ENCODE measurements around the gene MAFF.

MAFF gene

DNA sequence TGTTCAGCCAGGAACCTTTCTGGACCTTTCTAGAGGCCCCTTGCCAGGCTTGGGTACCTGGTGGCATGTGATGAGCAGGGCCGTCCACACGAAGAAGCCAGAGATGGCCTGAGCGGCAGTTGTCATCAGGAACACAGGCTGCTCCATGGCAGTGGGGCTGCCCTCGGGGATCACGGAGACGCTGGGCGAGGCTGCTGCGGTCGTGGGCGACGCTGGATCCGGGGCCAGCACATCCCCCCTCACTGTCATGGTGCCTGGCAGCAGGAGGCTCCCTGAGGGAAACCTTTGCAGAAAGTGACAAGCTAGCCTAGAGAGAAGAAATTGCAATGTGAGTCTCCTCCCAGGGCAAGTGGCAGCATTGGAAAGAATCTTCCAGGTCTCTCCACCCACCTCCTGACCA, 45.9 kb downstream of the MAFF start:
- H3K4me1 ChIP-seq (ENCODE audit: insufficient read depth, low read length) = peaks cover 19% of the 10 kb centered on the region
- H3K4me3 ChIP-seq (ENCODE audit: low read depth in 1 of 2, low read length in 2 of 2) = no peak overlapping the region
- no peak overlapping the region for H3K27ac ChIP-seq (ENCODE audit: low read depth, low read length)
- no peak overlapping the region for H3K9ac ChIP-seq (ENCODE audit: low read length)
- no peaks in the 10 kb centered on the region for H3K27me3 ChIP-seq (ENCODE audit: control insufficient read depth in 1 of 2, insufficient read depth in 2 of 2, low read length in 2 of 2)
- H3K9me3 ChIP-seq (ENCODE audit: low read length) = no peaks in the 10 kb centered on the region
- H3K36me3 ChIP-seq (ENCODE audit: insufficient read depth, low read length) = peaks cover 32% of the 10 kb centered on the region

DNA sequence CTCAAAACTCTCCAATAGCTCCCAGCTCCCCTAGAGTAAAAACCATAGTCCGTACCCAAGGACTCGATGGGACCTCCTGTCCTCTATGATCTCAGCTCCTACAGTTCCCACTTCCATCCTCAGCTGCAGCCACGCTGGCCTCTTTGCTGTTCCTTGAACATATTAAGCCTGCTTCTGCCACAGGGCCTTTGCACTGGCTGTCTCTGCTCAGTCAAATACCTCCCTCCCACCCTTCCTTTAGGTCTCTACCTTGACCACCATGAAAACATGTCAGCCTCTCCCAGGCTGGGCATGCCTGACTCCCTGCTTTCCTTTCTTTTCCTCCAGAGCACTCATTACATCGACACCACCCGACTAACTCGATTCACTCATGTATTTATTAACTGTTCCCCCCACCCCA, 46.5 kb downstream of the MAFF start:
- H3K4me1 ChIP-seq (ENCODE audit: insufficient read depth, low read length) = peaks cover 19% of the 10 kb centered on the region
- no peak overlapping the region for H3K27ac ChIP-seq (ENCODE audit: low read depth, low read length)
- no peak overlapping the region for H3K4me3 ChIP-seq (ENCODE audit: low read depth in 1 of 2, low read length in 2 of 2)
- no peaks in the 10 kb centered on the region for H3K27me3 ChIP-seq (ENCODE audit: control insufficient read depth in 1 of 2, insufficient read depth in 2 of 2, low read length in 2 of 2)
- H3K36me3 ChIP-seq (ENCODE audit: insufficient read depth, low read length) = peaks cover 30% of the 10 kb centered on the region
- H3K9me3 ChIP-seq (ENCODE audit: low read length) = no peaks in the 10 kb centered on the region
- H3K9ac ChIP-seq (ENCODE audit: low read length) = no peak overlapping the region

DNA sequence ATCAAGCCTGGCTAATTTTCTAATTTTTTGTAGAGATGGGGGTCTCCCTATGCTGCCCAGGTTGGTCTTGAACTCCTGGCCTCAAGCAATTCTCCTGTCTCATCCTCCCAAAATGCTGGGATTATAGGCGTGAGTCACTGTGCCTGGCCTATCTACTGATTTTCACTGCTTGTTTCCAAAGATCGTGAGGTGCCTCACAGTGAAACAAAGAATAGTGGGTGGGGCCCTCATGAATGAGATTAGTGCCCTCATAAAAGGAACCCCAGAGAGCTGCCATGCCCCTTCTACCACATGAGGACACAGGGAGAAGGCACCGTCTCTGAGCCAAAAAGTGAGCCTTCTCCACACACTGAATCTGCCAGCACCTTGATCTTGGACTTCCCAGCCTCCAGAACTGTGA, 47.5 kb downstream of the MAFF start:
- Histone ChIP-seq H3K4me1 (ENCODE audit: insufficient read depth, low read length) (peaks cover 19% of the 10 kb centered on the region), H3K27ac (ENCODE audit: low read depth, low read length) (no peak overlapping the region), H3K9me3 (ENCODE audit: low read length) (no peaks in the 10 kb centered on the region), H3K27me3 (ENCODE audit: control insufficient read depth in 1 of 2, insufficient read depth in 2 of 2, low read length in 2 of 2) (no peaks in the 10 kb centered on the region), H3K9ac (ENCODE audit: low read length) (no peak overlapping the region), H3K36me3 (ENCODE audit: insufficient read depth, low read length) (peaks cover 20% of the 10 kb centered on the region), H3K4me3 (ENCODE audit: low read depth in 1 of 2, low read length in 2 of 2) (no peak overlapping the region)

DNA sequence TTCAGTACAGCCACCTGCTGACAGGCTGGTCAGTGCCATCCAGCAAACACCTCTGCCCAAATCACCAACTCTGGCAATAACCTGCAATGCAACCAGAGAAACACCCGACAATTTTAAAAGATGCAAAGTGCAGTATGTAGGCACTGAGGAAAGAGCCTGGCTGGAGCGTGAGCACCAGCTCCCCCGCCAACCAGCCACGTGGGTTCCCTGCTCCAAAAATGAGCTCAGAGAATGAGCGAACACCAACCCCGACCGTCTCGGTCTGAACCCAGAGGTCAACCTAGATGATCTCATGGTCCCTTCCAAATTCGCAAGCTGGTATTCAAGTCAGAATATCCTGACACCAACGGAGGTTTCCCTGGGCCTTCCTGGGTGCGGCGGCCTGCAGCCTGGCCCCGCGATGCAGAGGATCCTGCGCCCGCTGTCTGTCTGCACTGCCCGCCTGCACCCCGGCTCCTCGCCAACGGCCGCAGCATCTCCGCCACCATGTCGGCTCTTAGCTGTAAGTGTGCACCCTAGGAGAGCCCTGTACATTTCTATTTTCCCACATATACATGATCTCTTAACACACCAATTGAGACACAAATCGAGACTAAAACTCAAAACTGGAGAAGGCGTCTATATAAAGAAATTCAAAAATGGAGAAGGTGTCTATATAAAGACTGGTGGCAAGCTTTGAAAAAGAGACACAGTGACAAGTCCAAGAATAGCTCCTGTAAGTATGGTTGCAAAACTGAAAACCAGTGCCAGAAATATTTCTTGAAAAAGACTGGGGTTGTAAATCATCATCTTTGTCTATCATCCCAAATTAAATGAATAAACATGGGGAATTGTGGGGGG, 48.2 kb downstream of the MAFF start:
- Histone ChIP-seq H3K9me3 (ENCODE audit: low read length) (no peaks in the 10 kb centered on the region), H3K9ac (ENCODE audit: low read length) (no peak overlapping the region), H3K27ac (ENCODE audit: low read depth, low read length) (no peak overlapping the region), H3K4me3 (ENCODE audit: low read depth in 1 of 2, low read length in 2 of 2) (no peak overlapping the region), H3K27me3 (ENCODE audit: control insufficient read depth in 1 of 2, insufficient read depth in 2 of 2, low read length in 2 of 2) (no peaks in the 10 kb centered on the region), H3K4me1 (ENCODE audit: insufficient read depth, low read length) (peaks cover 19% of the 10 kb centered on the region), H3K36me3 (ENCODE audit: insufficient read depth, low read length) (peaks cover 18% of the 10 kb centered on the region)

DNA sequence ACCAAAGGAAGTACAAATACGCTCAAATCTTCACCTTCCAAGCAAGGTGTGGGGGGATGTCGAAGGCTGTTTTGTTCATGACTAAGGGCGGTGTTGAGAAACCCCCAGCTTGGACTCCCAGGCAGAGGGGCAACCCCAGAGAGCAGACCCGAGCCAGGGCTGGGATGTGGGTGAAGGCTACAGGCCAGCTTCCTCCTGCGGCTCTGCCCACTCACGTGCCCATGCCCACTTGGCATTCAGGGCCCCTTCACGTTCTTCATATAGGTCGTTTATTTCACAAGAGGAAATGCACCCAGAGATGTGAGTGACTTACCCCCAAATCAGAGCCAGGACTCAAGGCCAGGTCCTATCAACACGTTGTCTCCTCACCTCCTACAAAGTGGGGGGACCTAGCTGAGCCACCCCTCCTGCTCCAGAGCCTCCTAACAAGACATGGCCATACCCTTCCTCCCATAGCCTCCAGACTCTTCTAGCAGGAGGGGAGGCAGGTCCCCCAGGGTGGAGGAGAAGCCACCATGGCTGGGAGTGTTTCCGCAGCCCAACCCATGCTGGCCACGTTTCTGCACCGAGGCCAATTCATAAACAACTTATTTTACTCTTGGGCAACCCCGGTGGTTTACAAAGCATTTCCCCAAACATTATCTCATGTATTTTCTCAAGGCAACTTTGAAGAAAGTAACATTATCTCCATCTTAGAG, 49.0 kb downstream of the MAFF start:
- H3K27ac ChIP-seq (ENCODE audit: low read depth, low read length) = no peak overlapping the region
- H3K4me3 ChIP-seq (ENCODE audit: low read depth in 1 of 2, low read length in 2 of 2) = no peak overlapping the region
- no peaks in the 10 kb centered on the region for H3K27me3 ChIP-seq (ENCODE audit: control insufficient read depth in 1 of 2, insufficient read depth in 2 of 2, low read length in 2 of 2)
- peaks cover 18% of the 10 kb centered on the region for H3K36me3 ChIP-seq (ENCODE audit: insufficient read depth, low read length)
- no peak overlapping the region for H3K9ac ChIP-seq (ENCODE audit: low read length)
- no peaks in the 10 kb centered on the region for H3K9me3 ChIP-seq (ENCODE audit: low read length)
- H3K4me1 ChIP-seq (ENCODE audit: insufficient read depth, low read length) = peaks cover 19% of the 10 kb centered on the region

DNA sequence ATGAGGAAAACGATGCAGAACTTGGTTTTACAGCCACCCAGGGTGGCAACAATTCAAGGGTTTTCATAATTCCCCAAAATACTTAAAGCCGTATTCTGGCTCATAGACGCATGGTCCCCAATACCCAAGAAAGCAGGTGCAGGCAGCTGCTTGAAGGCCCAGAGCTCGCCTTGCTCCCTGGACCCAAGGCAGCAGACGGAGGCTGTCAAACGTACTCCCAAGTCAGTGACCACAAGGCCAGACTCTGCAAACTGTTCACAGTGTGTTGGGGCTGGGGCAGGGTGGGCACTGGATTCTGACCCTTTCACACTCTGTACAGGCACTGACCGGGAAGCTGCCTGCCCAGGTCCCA, 49.5 kb downstream of the MAFF start:
- Histone ChIP-seq H3K27me3 (ENCODE audit: control insufficient read depth in 1 of 2, insufficient read depth in 2 of 2, low read length in 2 of 2) (no peaks in the 10 kb centered on the region), H3K27ac (ENCODE audit: low read depth, low read length) (no peak overlapping the region), H3K36me3 (ENCODE audit: insufficient read depth, low read length) (peaks cover 13% of the 10 kb centered on the region), H3K4me1 (ENCODE audit: insufficient read depth, low read length) (peaks cover 16% of the 10 kb centered on the region), H3K4me3 (ENCODE audit: low read depth in 1 of 2, low read length in 2 of 2) (no peak overlapping the region), H3K9me3 (ENCODE audit: low read length) (no peaks in the 10 kb centered on the region), H3K9ac (ENCODE audit: low read length) (no peak overlapping the region)

DNA sequence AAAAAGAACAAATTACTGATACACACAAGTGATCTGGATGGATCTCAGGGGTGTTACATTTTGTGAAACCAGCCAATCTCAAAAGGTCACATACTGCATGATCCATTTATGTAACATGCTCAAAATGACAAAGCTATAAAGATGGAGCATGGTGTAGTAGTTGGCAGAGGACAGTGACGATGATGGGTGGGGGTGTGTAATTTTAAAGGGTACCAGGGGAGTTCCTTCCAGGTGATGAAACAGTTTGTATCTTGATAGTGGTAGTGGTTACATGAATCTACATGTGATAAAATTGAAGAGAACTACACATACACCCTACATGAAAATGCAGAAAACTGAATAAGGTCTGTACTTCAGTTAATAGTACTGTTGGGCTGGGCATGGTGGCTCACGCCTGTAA, 53.9 kb downstream of the MAFF start:
- no peak overlapping the region for H3K4me3 ChIP-seq (ENCODE audit: low read depth in 1 of 2, low read length in 2 of 2)
- no peaks in the 10 kb centered on the region for H3K36me3 ChIP-seq (ENCODE audit: insufficient read depth, low read length)
- no peak overlapping the region for H3K27ac ChIP-seq (ENCODE audit: low read depth, low read length)
- peaks cover 41% of the 10 kb centered on the region for H3K4me1 ChIP-seq (ENCODE audit: insufficient read depth, low read length)
- H3K9ac ChIP-seq (ENCODE audit: low read length) = no peak overlapping the region
- no peaks in the 10 kb centered on the region for H3K27me3 ChIP-seq (ENCODE audit: control insufficient read depth in 1 of 2, insufficient read depth in 2 of 2, low read length in 2 of 2)
- no peaks in the 10 kb centered on the region for H3K9me3 ChIP-seq (ENCODE audit: low read length)

DNA sequence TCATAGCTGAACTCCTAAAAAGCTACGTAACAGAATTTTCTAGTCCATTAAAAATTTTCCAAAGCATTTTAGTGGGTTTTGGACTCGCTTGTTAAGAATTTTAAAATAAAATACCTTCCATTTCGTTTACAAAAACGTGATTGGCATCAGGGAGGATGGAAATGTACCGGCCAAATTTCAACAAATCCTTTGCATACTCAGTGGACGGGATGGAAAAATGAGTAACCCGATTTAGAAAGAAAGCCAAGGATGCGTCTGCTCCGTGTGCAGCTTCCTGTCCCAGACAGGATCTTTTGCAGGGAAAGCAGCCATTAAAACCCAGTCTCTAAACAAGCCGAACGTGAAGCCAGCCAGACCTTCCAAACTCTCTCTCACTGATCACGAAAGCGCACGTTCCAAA, 55.4 kb downstream of the MAFF start:
- Histone ChIP-seq H3K4me3 (ENCODE audit: low read depth in 1 of 2, low read length in 2 of 2) (peak overlapping the region in 1 of 2 donors; percentile 21), H3K36me3 (ENCODE audit: insufficient read depth, low read length) (no peaks in the 10 kb centered on the region), H3K9me3 (ENCODE audit: low read length) (no peaks in the 10 kb centered on the region), H3K4me1 (ENCODE audit: insufficient read depth, low read length) (peaks cover 47% of the 10 kb centered on the region), H3K9ac (ENCODE audit: low read length) (peak overlapping the region; percentile 51), H3K27ac (ENCODE audit: low read depth, low read length) (peak overlapping the region; percentile 62), H3K27me3 (ENCODE audit: control insufficient read depth in 1 of 2, insufficient read depth in 2 of 2, low read length in 2 of 2) (no peaks in the 10 kb centered on the region)

DNA sequence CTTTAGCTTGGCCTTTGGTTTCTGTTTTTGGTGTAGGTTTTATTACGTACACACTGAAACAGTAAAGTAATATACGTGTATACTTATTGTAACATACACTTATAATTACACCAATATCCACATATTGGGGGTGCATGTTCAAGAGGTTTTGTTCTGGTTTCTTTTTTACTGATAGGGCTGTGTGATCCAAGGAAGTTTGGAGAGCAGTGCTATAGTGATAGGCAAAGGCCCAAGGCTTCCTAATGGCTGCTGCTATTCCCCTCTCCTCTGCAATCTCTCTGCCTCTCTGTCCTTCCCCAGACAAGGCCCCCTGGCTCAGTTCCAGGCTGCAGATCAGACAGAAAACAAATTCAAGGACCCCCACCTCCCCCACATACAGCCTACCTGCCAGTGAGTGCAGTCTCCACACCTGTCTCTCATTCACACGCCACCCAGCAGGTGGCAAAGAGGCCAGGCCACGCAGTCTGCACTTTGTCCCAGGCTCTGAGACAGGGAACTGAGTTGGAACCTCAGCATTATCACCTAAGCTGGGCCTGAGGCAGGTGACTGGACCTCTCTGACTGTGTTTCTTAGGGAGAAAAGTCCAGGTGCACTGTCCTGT, 56.0 kb downstream of the MAFF start:
- Histone ChIP-seq H3K27ac (ENCODE audit: low read depth, low read length) (peak overlapping the region; percentile 62), H3K4me1 (ENCODE audit: insufficient read depth, low read length) (peaks cover 52% of the 10 kb centered on the region), H3K27me3 (ENCODE audit: control insufficient read depth in 1 of 2, insufficient read depth in 2 of 2, low read length in 2 of 2) (no peaks in the 10 kb centered on the region), H3K36me3 (ENCODE audit: insufficient read depth, low read length) (no peaks in the 10 kb centered on the region), H3K9ac (ENCODE audit: low read length) (peak overlapping the region; percentile 51), H3K9me3 (ENCODE audit: low read length) (no peaks in the 10 kb centered on the region), H3K4me3 (ENCODE audit: low read depth in 1 of 2, low read length in 2 of 2) (peak overlapping the region in 1 of 2 donors; percentile 21)

DNA sequence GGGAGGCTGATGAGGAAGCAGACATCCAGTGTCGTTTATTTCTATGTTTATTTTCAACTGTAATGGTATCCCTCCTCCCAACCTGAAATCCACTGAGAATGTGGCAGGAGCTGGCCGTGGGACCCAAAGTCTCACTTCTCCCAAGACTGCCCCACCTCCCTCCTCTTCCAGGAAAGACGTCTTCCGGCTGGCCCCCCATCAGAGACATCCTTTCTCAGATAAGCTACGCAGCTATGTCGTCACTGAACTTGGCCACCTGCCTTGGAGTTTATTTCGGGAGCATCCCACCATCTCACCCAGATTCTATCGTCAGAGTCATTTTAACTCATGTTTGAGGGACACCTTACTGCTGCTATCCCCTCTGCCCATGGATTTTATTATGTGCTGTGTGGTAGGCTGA, 57.1 kb downstream of the MAFF start:
- Histone ChIP-seq H3K9ac (ENCODE audit: low read length) (no peak overlapping the region), H3K9me3 (ENCODE audit: low read length) (no peaks in the 10 kb centered on the region), H3K4me1 (ENCODE audit: insufficient read depth, low read length) (peaks cover 52% of the 10 kb centered on the region), H3K27me3 (ENCODE audit: control insufficient read depth in 1 of 2, insufficient read depth in 2 of 2, low read length in 2 of 2) (no peaks in the 10 kb centered on the region), H3K4me3 (ENCODE audit: low read depth in 1 of 2, low read length in 2 of 2) (no peak overlapping the region), H3K27ac (ENCODE audit: low read depth, low read length) (no peak overlapping the region), H3K36me3 (ENCODE audit: insufficient read depth, low read length) (no peaks in the 10 kb centered on the region)

DNA sequence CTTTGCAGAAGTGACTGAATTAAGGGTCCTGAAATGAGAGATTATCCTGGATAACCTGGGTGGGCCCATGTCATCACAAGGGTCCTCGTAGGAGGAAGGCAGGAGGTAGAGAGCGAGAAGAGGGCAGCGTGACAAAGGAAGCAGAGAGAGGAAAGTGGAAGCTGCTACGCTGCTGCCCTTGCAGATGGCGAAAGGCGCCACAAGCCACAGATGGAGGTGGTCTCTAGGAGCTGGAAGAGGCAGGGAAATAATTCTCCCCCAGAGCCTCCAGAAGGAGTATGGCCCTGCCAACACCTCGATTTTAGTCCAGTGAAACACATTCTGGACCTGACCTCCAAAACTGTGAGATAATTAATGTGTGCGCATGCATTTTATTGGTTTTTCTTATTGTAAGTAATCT, 57.6 kb downstream of the MAFF start:
- Histone ChIP-seq H3K27ac (ENCODE audit: low read depth, low read length) (no peak overlapping the region), H3K4me3 (ENCODE audit: low read depth in 1 of 2, low read length in 2 of 2) (no peak overlapping the region), H3K9me3 (ENCODE audit: low read length) (no peaks in the 10 kb centered on the region), H3K27me3 (ENCODE audit: control insufficient read depth in 1 of 2, insufficient read depth in 2 of 2, low read length in 2 of 2) (no peaks in the 10 kb centered on the region), H3K4me1 (ENCODE audit: insufficient read depth, low read length) (peaks cover 55% of the 10 kb centered on the region), H3K9ac (ENCODE audit: low read length) (no peak overlapping the region), H3K36me3 (ENCODE audit: insufficient read depth, low read length) (no peaks in the 10 kb centered on the region)

All from muscle layer of colon (tissue), 2 donors.